A673 (cell line): ENCODE data around the gene PTGIS. TPM values are rescaled to one million over a fixed set of nuclear protein-coding genes. Genes with fewer than 3 reads are reported as not detected.

Experiments
- BruUV-seq: library from RNA; stranded (reverse); fragments of 400-500 nt; replicated peaks from 2 replicates; lab custom pipeline; 2021; lab: Mats Ljungman, UMichigan
- CTCF ChIA-PET: fragments of 300-600 bp; sonication (Branson Sonifier 250); formaldehyde crosslinking; loops from one replicate; lab custom pipeline; 2022; ENCODE audit warnings: antibody characterized with exemption; lab: Charles Lee
- POLR2A ChIA-PET: fragments of 300-600 bp; sonication (Branson Sonifier 250); formaldehyde crosslinking; loops from one replicate; lab custom pipeline; 2022; ENCODE audit warnings: antibody characterized with exemption; ENCODE audit not compliant: low non-redundant PET; lab: Charles Lee
- DNase-seq: peaks from one replicate; pipeline ENCODE4 v3.0.0-alpha.2; 2015; ENCODE audit warnings: low spot score
- H3K27ac ChIP-seq: fragments of 200-600 bp; sonication (generic); 2 replicates; pipeline ENCODE4 v1.5.1; 2016; ENCODE audit warnings: mixed run types, low read depth, mild to moderate bottlenecking, mixed read lengths, antibody characterized with exemption, low read length; ENCODE audit not compliant: poor library complexity, severe bottlenecking
- H3K27me3 ChIP-seq: fragments of 200-600 bp; sonication (generic); replicated peaks from 2 replicates; pipeline ENCODE4 v1.6.1; 2017; ENCODE audit warnings: mixed run types, low read depth, mild to moderate bottlenecking, mixed read lengths, antibody characterized with exemption, low read length; ENCODE audit not compliant: insufficient read depth, poor library complexity
- H3K36me3 ChIP-seq: fragments of 200-600 bp; sonication (generic); 2 replicates; pipeline ENCODE4 v1.6.1; 2016; ENCODE audit warnings: mixed run types, mild to moderate bottlenecking, mixed read lengths, antibody characterized with exemption, low read length; ENCODE audit not compliant: insufficient read depth, poor library complexity, severe bottlenecking
- H3K4me1 ChIP-seq: fragments of 200-600 bp; sonication (generic); 2 replicates; pipeline ENCODE4 v1.6.1; 2017; ENCODE audit warnings: mixed run types, mild to moderate bottlenecking, mixed read lengths, antibody characterized with exemption, low read length; ENCODE audit not compliant: insufficient read depth, poor library complexity, severe bottlenecking
- H3K4me3 ChIP-seq: fragments of 200-600 bp; sonication (generic); 2 replicates; pipeline ENCODE4 v1.5.1; 2016; ENCODE audit warnings: low read depth, mixed run types, mild to moderate bottlenecking, mixed read lengths, low read length; ENCODE audit not compliant: poor library complexity, severe bottlenecking
- H3K9me3 ChIP-seq: fragments of 200-600 bp; sonication (generic); 2 replicates; pipeline ENCODE4 v1.6.1; 2016; ENCODE audit warnings: mixed run types, low read depth, mild to moderate bottlenecking, mixed read lengths, antibody characterized with exemption, low read length; ENCODE audit not compliant: poor library complexity, severe bottlenecking
- CTCF ChIP-seq: fragments of 300-800, 200-600 bp; sonication (generic); conservative IDR thresholded peaks from 2 replicates; pipeline ENCODE4 v1.5.1; 2017; ENCODE audit warnings: low read depth, mild to moderate bottlenecking, antibody characterized with exemption, low read length, moderate library complexity, mixed read lengths
- EZH2 ChIP-seq: fragments of 200-600 bp; sonication (generic); IDR thresholded peaks from 2 replicates; pipeline ENCODE4 v1.6.1; 2017; ENCODE audit warnings: borderline replicate concordance, low read depth, mild to moderate bottlenecking, mixed read lengths, antibody characterized with exemption, low read length; ENCODE audit not compliant: poor library complexity, severe bottlenecking
- intact Hi-C: fragments of 100-400 bp; cut with micrococcal nuclease; formaldehyde crosslinking; loops from one replicate; pipeline ENCODE4 v1.10.0; 2022; ENCODE audit not compliant: unreplicated experiment
- total RNA-seq: library from RNA; stranded (reverse); gene quantifications from 2 replicates; pipeline ENCODE4 v1.2.3, GENCODE V29; 2021

Gene PTGIS
- total RNA-seq, 1 experiment from 2014 or later = not detected

GRCh38 chr20:49559411-49560081 lies 8.4 kb downstream of the PTGIS start:
- BruUV-seq = no TSS peak
- Histone ChIP-seq H3K9me3 (no peaks in the 10 kb centered on the region), H3K27me3 (peaks cover 33% of the 10 kb centered on the region), H3K27ac (no peak overlapping the region), H3K36me3 (no peaks in the 10 kb centered on the region), H3K4me1 (no peaks in the 10 kb centered on the region), H3K4me3 (no peak overlapping the region)
- DNase-seq = no peak
- intact Hi-C loops = loop anchor here (5.0 kb wide), 1 partner anchor 288 kb away; no protein-coding TSS in a partner anchor
- POLR2A ChIA-PET = no interaction called here
- CTCF ChIA-PET = no interaction called here
- TF ChIP-seq EZH2 = no peak
- TF ChIP-seq CTCF = no peak

- H3K36me3 ChIP-seq = no peaks in the 10 kb centered on the region
- intact Hi-C loops = loop anchor here (5.0 kb wide), 1 partner anchor 288 kb away; no protein-coding TSS in a partner anchor
- CTCF ChIA-PET = no interaction called here
- H3K27me3 ChIP-seq = peaks cover 41% of the 10 kb centered on the region
- DNase-seq = no peak
- no peak overlapping the region for H3K27ac ChIP-seq
- H3K4me1 ChIP-seq = no peaks in the 10 kb centered on the region
- no peak overlapping the region for H3K4me3 ChIP-seq
- POLR2A ChIA-PET = no interaction called here
- no peaks in the 10 kb centered on the region for H3K9me3 ChIP-seq
- no TSS peak for BruUV-seq
- TF ChIP-seq EZH2 = no peak
Measured at GRCh38 chr20:49558826-49559225, 9.1 kb downstream of the PTGIS start.

GRCh38 chr20:49557449-49557848 lies 10.5 kb downstream of the PTGIS start:
- DNase-seq = no peak
- TF ChIP-seq CTCF = no peak
- TF ChIP-seq EZH2 = no peak
- H3K27ac ChIP-seq = no peak overlapping the region
- no peak overlapping the region for H3K4me3 ChIP-seq
- POLR2A ChIA-PET = no interaction called here
- intact Hi-C loops = loop anchor here (5.0 kb wide), 1 partner anchor 290 kb away; no protein-coding TSS in a partner anchor
- no peaks in the 10 kb centered on the region for H3K4me1 ChIP-seq
- no peaks in the 10 kb centered on the region for H3K9me3 ChIP-seq
- CTCF ChIA-PET = no interaction called here
- no peaks in the 10 kb centered on the region for H3K36me3 ChIP-seq
- peaks cover 48% of the 10 kb centered on the region for H3K27me3 ChIP-seq
- no TSS peak for BruUV-seq
